Stimulated activated CD8-positive, alpha-beta memory T cell treated with anti-CD3 and anti-CD28 coated beads, Interleukin-4, amount 100 ng/mL, for 24 hours (primary cell): ENCODE data around the gene DHX38.
"Not testable (repeated sequence)": the region's sequence is repeated elsewhere in the genome, so short reads cannot be mapped to it uniquely, and the experiment has no call there.

Experiments used
- DNase-seq: peaks from one replicate; pipeline ENCODE4 v3.0.0-alpha.2; 2020; ENCODE audit warnings: low read depth

DHX38 gene

DNA sequence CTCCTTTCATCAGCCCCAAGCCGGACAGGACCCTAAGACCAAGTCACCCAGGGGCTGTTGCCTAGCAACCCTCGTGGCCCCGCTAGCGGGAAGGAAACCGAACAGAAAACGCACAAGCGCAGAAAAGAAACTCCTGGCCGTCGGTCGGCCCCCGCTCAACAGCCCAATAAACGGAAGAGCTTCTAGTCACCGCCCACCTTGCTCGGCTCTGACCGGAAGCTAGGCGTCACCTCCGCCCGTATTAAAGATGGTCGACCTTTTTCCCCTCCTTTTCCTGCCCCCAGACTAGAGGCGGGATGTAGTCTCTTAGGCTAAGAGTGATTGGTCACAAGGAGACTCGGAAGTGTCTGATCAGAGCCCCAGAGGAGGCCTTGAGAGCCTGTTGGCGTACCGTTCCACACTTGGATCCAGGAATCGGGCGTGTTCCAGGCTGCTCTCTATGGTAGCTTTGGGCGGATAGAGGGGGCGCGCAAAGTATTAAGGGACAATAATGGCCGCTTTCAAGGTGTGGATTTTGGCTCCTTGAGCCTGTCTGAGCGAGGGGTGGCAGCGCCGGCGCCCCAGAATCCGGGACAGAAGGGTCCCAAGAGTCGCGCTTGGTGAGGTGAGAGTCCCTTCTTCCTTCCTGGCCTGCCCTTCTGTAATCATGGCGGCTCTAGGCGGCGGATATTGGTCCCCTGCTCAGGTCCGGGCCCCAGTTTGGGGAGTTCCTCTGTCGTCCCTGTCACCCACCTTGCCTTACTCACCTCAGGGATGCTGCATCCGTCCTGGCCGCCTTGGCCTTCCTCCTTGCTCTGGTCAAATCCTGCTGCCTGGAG lies at the start of gene DHX38, which contains the start of gene TXNL4B:
Gene DHX38, plus strand, starts transcription at position 400 of the 818 bp plus-strand sequence. CDS start 2,311 bp downstream, outside the sequence.
Gene TXNL4B, minus strand, starts transcription at position 173 of the 818 bp plus-strand sequence. CDS start 2,871 bp downstream, outside the sequence.
- peak; percentile 82 for DNase-seq

DNA sequence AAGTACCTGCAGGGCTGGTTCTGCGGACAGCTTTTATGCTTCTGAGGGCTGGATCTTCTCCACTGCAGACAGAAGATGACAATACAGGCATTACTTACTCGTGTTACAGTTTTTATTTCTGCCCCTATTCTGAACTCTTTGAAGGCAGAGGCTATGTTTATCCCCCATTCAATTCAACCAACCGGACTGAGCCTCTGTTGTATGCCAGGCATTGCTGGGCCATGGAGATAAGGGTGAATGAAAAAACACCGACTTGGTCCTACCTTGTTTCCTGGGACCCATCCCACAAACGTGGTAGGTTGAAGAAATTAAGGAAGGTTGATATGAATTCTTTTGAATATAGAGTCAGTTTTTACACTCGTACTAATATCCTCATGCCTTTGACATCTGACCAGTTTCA lies 49.4 kb upstream of the DHX38 start:
- no peak for DNase-seq

DNA sequence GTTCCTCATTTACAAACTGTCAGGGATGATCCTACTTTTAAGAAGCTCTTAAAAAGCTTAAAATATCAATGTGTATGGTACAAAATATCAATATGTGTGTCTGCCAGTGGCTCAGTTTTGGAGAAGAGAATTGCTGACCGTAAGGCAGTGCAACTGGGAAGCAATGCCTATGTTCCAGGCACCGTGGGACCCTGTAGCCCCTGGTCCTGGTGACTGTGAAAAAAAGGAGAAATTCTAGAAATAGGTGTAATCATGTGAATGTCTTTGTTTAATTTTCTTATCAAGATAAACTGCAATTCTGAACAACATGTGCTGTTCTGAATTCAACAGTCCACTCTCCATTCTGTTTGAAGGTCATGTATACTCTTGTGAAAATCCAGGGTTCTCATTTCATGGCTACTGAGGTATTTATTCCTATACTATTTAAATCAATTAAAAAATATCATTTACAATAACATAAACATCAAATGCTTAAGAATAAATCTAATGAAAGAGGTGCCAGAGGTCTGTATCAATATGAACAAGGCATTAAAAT lies 48.8 kb upstream of the DHX38 start:
- no peak for DNase-seq

DNA sequence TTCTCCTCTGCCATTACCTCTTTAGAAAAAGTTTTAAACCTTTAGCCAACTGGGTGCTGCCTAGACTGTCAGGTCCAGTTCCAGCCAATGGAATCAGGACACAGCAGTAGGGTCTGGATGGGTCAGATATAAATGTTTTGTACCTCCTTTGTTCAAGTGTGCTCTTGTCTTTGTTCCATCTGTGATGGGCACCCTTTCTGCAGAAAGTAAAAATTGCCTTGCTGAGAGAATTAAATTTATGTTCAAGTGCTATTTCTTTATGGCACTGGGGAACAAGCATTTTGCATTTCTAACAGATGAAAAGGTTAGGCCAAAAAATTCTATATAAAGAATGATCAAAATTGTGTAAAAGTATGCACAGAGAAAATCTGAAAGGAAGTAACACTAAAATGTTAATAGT lies 44.5 kb upstream of the DHX38 start:
- DNase-seq = no peak

DNA sequence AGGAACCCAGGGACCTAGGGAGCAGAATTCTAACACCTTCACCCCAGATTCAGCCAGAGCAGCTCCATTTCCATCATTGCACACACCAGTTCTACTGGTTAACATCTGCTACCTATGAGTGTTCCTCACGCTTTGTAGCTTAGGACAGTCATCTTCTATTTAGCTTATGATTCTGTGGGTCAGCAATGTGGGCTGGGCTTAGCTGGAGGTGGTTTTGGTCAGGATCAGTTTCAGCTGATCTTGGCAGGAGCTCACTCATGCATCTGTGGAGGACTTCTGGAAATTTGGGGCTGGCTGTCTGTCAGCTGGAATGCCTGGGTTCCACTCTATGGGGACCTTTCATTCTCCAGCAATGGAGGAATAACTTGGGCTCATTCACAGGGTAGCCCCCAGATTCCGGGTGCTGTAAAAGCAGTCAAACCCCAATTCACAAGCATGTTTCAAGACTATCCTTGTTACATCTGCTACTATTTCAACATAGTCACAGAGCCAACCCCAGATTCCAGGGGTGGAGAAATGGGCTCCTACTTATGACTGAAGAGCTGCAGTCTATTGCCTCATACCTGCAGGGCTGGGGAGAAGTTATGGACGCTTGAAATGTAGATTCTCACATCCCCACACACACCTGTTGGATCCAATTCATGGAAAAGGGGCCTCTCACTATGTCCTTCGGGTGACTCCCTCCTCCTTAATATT lies 42.7 kb upstream of the DHX38 start:
- DNase-seq = no peak

DNA sequence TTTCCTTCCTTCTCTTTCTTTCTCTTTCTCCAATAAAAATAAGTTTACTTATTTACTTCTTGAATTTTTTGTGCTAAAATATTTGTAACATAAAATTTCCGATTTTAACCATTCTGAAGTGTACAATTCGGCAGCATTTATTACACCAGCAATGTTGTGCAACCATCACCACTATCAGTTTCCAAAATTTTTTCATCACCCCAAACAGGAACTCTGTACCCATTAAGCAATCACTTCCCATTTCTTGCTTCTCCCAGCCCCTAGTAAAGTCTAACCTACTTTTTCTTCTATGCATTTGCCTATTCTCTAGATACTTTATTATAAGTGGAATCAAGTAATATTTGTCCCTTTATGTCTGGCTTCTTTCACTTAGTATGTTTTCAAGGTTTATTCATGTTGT lies 41.8 kb upstream of the DHX38 start:
- no peak for DNase-seq

DNA sequence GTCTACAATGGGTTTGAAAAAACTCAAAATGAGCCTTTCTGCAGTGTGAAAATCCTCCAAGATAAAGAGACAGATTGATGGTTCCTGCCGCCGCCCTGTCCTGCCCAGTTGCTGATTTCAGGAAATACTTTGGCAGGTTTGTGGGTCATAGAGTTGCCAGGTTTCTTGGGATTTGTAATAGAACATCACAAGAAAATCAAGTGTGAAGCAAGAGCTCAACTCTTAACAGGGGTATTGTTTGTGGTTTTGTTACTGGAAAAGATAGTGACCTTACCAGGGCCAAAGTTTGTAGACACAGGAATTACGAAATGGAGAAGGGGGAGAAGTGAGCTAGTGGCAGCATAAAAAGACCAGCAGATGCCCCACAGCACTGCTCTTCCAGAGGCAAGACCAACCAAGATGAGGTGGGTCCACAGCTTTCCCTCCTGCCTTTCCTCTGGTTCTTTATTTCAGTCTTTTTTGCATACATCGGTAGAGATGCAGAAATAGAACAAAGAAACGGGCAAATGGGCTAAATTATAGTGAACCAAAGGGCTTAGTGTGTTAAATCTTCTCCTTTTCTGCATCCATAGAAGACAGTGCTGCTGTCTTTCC lies 39.3 kb upstream of the DHX38 start, which contains the start of gene HP:
Gene HP, plus strand, starts transcription at position 252 of the 594 bp plus-strand sequence. Its CDS starts 148 bp downstream, at position 400.
- not testable (repeated sequence) for DNase-seq

DNA sequence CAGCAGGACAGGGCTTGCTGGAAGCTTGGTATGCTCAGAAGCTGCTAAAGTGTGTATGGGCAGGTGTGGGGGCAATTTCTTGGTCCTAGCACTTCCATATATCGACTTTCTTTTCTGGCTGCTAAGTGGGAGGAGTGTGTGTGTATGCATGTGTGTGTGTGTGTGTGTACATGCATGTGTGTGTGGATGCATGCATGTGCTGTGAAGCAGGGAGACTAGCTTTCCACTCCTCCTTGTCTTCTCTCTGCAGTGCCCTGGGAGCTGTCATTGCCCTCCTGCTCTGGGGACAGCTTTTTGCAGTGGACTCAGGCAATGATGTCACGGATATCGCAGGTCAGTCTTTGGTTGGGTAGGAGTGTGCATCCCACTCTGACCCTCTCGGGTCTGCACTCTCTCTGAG lies 37.7 kb upstream of the DHX38 start:
- no peak for DNase-seq

DNA sequence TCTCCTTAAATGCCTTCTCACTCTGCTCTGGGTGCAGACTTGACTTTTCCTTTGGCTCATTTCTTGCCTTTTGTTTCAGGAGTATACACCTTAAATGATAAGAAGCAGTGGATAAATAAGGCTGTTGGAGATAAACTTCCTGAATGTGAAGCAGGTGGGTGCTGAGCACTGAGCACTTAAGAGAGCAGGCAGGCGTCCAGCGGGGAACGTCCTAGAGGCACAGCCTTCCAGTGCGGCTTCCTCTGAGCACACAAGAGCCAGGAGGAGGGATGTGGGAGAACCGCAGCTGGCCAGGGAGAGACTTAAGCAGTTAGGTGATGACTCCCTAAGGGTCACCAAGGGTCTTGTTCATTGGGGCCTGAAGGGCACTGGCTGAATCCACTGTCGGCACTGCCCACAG lies 36.3 kb upstream of the DHX38 start:
- DNase-seq = not testable (repeated sequence)

DNA sequence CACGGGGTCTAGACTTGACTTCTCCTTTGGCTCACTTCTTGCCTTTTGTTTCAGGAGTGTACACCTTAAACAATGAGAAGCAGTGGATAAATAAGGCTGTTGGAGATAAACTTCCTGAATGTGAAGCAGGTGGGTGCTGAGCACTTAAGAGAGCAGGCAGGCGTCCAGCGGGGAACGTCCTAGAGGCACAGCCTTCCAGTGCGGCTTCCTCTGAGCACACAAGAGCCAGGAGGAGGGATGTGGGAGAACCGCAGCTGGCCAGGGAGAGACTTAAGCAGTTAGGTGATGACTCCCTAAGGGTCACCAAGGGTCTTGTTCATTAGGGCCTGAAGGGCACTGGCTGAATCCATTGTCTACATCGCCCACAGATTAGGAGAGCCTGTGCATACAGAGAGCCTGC lies 34.6 kb upstream of the DHX38 start:
- not testable (repeated sequence) for DNase-seq

DNA sequence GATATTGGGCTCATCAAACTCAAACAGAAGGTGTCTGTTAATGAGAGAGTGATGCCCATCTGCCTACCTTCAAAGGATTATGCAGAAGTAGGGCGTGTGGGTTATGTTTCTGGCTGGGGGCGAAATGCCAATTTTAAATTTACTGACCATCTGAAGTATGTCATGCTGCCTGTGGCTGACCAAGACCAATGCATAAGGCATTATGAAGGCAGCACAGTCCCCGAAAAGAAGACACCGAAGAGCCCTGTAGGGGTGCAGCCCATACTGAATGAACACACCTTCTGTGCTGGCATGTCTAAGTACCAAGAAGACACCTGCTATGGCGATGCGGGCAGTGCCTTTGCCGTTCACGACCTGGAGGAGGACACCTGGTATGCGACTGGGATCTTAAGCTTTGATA lies 33.2 kb upstream of the DHX38 start:
- no peak for DNase-seq

DNA sequence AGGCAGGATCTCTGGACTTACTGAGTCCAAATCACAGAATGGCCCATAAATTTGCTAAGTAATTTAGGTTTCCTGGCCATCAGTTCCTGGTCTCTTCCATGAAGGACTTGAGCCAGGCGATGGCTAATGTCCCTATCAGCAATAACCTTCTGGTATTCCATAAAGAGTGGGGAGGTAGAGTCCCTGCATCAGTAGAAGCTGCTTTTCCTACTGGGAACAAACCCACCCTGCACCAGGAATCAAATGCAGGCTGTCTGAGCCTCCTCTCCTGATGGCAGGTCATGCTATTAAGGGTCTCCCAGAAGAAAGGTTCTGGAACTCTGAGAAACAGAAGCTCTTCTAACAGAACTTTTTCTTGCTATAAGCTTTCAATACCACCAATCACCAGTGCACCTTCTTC lies 32.1 kb upstream of the DHX38 start:
- DNase-seq = no peak

DNA sequence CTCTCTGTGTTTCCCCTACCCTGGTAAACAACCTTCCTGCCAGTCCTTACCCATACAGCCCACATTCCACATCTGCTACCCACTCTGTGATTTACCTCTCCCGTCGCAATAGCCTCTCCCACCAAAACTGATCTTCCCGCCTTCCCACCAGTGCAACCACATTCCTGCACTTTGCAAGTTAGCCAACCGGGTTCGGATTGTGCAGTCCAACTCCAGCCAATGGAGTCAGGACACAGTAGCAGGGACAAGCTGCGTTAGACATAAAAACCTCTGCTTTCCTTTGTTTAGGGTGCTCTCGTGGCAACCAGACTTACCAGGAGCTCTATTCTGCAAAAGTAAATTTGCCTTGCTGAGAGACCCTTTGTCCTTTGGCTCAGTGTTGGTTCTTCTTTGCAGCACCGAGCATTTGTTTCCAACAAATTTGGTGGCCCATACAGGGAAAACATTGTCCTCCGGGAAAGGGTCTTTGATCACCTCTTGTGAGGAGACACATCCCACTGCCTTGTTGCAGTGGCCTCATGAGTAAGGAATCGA lies 29.2 kb upstream of the DHX38 start:
- no peak for DNase-seq

DNA sequence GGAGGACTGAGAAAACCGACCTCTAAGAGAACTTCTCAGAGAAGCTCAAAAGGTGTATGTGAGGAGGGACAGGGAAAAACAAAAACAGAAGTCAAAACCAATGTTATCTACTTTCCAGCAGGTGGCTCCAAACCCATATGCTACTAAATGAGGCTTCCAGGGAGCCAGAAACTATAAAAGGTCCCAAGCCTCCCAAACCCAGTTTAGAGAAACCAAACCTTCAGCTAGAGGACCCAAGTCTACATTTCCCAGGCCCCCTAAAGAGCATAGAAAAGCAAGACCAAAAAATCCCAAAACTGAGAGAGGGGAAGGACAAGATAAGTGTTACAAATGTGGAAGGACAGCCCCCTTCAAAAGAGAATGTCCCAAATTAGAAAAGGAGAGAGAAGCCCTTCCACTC lies 26.9 kb upstream of the DHX38 start:
- DNase-seq = no peak

DNA sequence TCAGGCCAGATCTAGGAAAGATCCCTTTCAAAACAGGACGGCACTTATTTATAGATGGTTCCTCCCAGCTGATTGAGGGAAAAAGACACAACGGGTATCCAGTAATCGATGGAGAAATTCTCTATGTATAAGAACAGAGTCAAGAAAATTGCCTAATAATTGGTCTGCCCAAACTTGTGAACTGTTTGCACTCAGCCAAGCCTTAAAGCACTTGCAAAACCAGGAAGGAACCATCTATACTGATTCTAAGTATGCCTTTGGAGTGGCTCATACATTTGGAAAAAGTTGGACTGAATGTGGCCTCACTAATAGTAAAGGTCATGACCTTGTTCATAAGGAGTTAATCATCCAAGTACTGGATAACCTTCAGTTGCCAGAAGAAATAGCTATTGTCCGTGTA lies 24.7 kb upstream of the DHX38 start:
- DNase-seq = no peak

DNA sequence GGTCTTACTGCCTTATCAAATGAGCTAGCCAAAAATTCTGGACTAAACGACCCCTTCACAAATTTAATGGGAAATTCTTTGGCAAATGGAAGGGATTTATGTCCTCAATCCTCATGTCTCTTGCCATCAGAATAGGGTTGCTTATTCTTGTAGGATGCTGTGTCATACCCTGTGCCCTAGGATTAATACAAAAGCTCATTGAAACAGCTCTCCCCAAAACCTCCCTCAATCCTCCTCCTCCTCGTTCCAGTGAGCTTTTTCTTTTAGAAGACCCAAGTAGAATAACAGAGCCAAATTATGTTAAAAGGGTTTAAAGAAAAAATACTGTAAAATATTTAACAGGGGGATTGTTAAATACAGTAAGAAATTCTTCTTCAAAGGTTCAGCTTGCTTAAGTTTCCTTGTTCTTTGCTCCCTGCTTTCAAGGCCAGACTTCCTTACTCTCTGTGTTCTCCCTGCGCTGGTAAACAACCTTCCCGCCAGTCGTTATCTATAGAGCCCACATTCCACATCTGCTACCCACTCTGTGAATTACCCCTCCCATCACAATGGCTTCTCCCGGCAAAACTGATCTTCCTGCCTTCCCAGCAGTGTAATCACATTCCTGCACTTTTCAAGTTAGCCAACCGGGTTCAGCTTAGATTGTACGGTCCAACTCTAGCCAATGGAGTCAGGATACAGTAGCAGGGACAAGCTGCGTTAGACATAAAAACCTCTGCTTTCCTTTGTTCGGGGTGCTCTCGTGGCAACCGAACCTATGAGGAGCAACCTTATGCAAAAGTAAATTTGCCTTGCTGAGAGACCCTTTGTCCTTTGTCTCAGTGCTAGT lies 20.9 kb upstream of the DHX38 start:
- DNase-seq = no peak

DNA sequence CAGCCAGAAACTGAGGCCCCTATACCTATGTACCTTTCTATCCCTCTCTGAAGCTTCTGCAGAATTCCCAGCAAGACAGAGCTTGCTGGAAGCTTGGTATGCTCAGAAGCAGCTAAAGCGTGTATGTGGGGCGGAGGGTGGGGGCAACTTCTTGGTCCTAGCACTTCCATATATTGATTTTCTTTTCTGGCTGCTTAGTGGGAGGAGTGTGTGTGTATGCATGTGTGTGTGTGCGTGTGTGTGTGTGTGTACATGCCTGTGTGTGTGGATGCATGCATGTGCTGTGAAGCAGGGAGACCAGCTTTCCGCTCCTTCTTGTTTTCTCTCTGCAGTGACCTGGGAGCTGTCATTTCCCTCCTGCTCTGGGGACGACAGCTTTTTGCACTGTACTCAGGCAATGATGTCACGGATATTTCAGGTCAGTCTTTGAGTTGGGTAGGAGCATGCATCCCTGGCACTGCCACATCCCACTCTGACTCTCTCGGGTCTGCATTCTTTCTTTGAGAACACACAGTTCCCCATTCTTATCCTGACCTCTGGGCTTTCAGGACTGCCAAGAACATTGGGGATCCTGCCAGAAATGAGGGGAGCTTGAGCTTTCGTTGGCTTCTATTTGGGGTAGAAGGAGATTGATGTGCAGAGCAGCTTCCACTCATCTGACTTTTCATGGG lies 20.0 kb upstream of the DHX38 start:
- no peak for DNase-seq

DNA sequence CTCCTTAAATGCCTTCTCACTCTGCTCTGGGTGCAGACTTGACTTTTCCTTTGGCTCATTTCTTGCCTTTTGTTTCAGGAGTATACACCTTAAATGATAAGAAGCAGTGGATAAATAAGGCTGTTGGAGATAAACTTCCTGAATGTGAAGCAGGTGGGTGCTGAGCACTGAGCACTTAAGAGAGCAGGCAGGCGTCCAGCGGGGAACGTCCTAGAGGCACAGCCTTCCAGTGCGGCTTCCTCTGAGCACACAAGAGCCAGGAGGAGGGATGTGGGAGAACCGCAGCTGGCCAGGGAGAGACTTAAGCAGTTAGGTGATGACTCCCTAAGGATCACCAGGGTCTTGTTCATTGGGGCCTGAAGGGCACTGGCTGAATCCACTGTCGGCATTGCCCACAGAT lies 18.6 kb upstream of the DHX38 start:
- not testable (repeated sequence) for DNase-seq

DNA sequence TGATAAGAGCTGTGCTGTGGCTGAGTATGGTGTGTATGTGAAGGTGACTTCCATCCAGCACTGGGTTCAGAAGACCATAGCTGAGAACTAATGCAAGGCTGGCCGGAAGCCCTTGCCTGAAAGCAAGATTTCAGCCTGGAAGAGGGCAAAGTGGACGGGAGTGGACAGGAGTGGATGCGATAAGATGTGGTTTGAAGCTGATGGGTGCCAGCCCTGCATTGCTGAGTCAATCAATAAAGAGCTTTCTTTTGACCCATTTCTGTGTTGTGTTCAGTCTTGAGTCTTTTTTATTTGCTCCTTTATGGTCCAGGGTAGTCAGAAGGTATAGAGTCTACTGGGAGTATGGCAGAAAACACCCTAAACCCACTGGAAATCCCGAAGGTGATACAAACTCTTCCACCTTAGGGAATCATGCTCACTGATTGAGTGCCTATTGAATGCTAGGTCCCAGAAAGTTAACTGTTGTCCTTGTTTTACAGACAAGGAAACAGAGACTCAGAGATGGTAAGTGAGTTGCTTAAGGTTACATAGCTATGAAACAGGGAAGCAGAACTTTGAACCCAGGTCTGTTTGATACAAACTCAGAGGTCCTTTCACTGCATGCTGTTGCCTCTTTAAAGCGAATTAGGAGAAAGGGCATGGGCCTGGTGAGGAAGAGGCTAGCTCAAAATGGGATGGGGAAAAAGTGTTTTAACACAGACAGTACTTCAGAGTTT lies 16.5 kb upstream of the DHX38 start:
- DNase-seq = not testable (repeated sequence)

DNA sequence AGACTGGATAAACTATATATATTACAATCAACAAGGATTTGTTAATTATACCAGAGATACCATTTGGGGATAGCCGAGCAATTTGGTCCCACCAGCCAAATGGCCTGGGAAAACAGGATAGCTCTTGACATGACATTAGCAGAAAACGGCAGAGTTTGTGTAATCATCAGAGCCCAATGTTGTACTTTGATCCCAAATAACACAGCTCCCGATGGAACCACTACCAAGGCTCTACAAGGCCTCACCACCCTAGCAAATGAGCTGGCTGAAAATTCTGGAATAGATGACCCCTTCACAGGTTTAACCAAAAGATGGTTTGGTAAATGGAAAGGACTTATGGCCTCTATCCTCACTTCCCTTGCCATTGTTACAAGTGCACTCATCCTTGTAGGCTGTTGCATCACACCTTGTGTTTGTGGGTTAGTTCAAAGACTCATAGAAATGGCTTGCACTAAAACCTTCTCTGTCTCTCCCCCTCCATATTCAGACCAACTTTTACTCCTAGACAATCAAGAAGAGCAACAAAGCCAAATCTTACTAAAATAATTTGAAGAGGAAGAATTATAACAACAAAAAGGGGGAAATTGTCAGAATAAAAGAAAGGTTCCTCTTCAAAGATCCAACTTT lies 9.8 kb upstream of the DHX38 start:
- DNase-seq = no peak
